GM12878 (cell line): Measurements from ENCODE around the gene TRABD2B. TPM values are rescaled to one million over a fixed set of nuclear protein-coding genes. Genes with fewer than 3 reads are reported as not detected.

Experiments used
- ATAC-seq: fragments of 200-7000 bp; cut with Tn5 transposase; 3 replicates; pipeline ENCODE4 v1.9.1; 2020; ENCODE audit warnings: mild to moderate bottlenecking, moderate library complexity
- BruUV-seq: library from RNA; stranded (reverse); fragments of 400-500 nt; replicated peaks from 2 replicates; lab custom pipeline; 2021; lab: Mats Ljungman, UMichigan
- CTCF ChIA-PET: fragments of 300-600 bp; sonication (Branson Sonifier 250); formaldehyde crosslinking; extraction: SDS; loops from one replicate; lab custom pipeline; 2021; ENCODE audit warnings: inconsistent platforms; lab: Yijun Ruan, JAX
- POLR2A ChIA-PET: fragments of 350-600 bp; formaldehyde crosslinking; extraction: SDS; loops from one replicate; lab custom pipeline; 2021; ENCODE audit warnings: inconsistent platforms; lab: Charles Lee
- RAD21 ChIA-PET: fragments of 300-600 bp; sonication (Branson Sonifier 250); formaldehyde crosslinking; loops from one replicate; lab custom pipeline; 2023; ENCODE audit warnings: antibody characterized with exemption; ENCODE audit not compliant: unreplicated experiment; lab: Charles Lee
- SMC1A ChIA-PET: fragments of 300-600 bp; sonication (Branson Sonifier 250); formaldehyde crosslinking; loops from one replicate; lab custom pipeline; 2023; ENCODE audit not compliant: unreplicated experiment, uncharacterized antibody; lab: Charles Lee
- DNase-seq: peaks from one replicate; pipeline ENCODE4 v3.0.0-alpha.2; 2011; ENCODE audit warnings: low read depth, low spot score
- FAIRE-seq: peaks from 3 replicates; lab custom pipeline; 2011; peaks lifted over from hg19 to GRCh38; lab: Jason Lieb, UNC
- H2AFZ ChIP-seq: 2 replicates; pipeline ENCODE4 v1.6.0; 2011; ENCODE audit warnings: low read depth, low read length, control low read depth; ENCODE audit not compliant: control insufficient read depth
- H3K27ac ChIP-seq: 2 replicates; pipeline ENCODE4 v1.5.1; 2011; ENCODE audit warnings: control low read depth; ENCODE audit not compliant: control insufficient read depth, insufficient read depth
- H3K27me3 ChIP-seq, 2 experiments: replicated peaks in 1 of 2; 2 replicates each; pipeline versions ENCODE4 v1.6.0 to v1.6.1; 2011; ENCODE audit warnings: low read length in 1 of 2; ENCODE audit not compliant: control insufficient read depth in 2 of 2, insufficient read depth in 2 of 2
- H3K36me3 ChIP-seq, 2 experiments: 2 replicates each; pipeline ENCODE4 v1.5.1; 2011; ENCODE audit warnings: low read length in 1 of 2; ENCODE audit not compliant: control insufficient read depth in 2 of 2, insufficient read depth in 2 of 2
- H3K4me1 ChIP-seq: 2 replicates; pipeline ENCODE4 v1.6.1; 2011; ENCODE audit warnings: mild to moderate bottlenecking, low read length, moderate library complexity, mixed read lengths; ENCODE audit not compliant: control insufficient read depth, insufficient read depth
- H3K4me2 ChIP-seq: 2 replicates; pipeline ENCODE4 v1.6.0; 2011; ENCODE audit warnings: control low read depth; ENCODE audit not compliant: control insufficient read depth, insufficient read depth
- H3K4me3 ChIP-seq: fragments of 200-600 bp; sonication (generic); 2 replicates; pipeline ENCODE4 v1.5.1; 2016
- H3K79me2 ChIP-seq: 2 replicates; pipeline ENCODE4 v1.6.0; 2011; ENCODE audit warnings: low read length; ENCODE audit not compliant: control insufficient read depth, insufficient read depth
- H3K9ac ChIP-seq: 2 replicates; pipeline ENCODE4 v1.8.0; 2011; ENCODE audit warnings: low read length, control low read depth, mixed read lengths; ENCODE audit not compliant: control insufficient read depth, insufficient read depth
- H3K9me3 ChIP-seq: replicated peaks from 3 replicates; pipeline ENCODE4 v1.5.1; 2011; ENCODE audit warnings: mild to moderate bottlenecking, low read length; ENCODE audit not compliant: control insufficient read depth, insufficient read depth
- H4K20me1 ChIP-seq: 2 replicates; pipeline ENCODE4 v1.6.0; 2011; ENCODE audit not compliant: control insufficient read depth, insufficient read depth
- ATF7 ChIP-seq: fragments of 450-650 bp; IDR thresholded peaks from 2 replicates; pipeline ENCODE4 v1.6.1; 2016; ENCODE audit warnings: low read depth, mild to moderate bottlenecking
- BRCA1 ChIP-seq: IDR thresholded peaks from 2 replicates; pipeline ENCODE4 v1.6.1; 2011; ENCODE audit warnings: low read depth, low read length, improper control_type of control experiment
- CBFB ChIP-seq: IDR thresholded peaks from 2 replicates; pipeline ENCODE4 v1.6.1; 2016; ENCODE audit warnings: antibody characterized with exemption, low read depth
- FOS ChIP-seq: IDR thresholded peaks from 3 replicates; pipeline ENCODE4 v1.6.1; 2011; ENCODE audit warnings: borderline replicate concordance; ENCODE audit not compliant: insufficient read length; ENCODE audit errors: extremely low read depth
- HSF1 ChIP-seq: fragments of 150-350 bp; IDR thresholded peaks from 2 replicates; pipeline ENCODE4 v1.6.1; 2014; ENCODE audit warnings: mild to moderate bottlenecking, low read depth, low read length
- IKZF2 ChIP-seq, 2 experiments: fragments of 450-650 bp; IDR thresholded peaks; 2 replicates each; pipeline ENCODE4 v1.6.1; 2017; ENCODE audit warnings: mild to moderate bottlenecking in 2 of 2, moderate library complexity in 2 of 2
- NFYB ChIP-seq: IDR thresholded peaks from 2 replicates; pipeline ENCODE4 v1.6.1; 2011; ENCODE audit warnings: low read depth, mild to moderate bottlenecking, low read length, improper control_type of control experiment, moderate library complexity; ENCODE audit not compliant: insufficient read depth
- RELA ChIP-seq: fragments of 450-650 bp; IDR thresholded peaks from 2 replicates; pipeline ENCODE4 v1.8.0; 2014; ENCODE audit warnings: borderline replicate concordance; ENCODE audit not compliant: partially characterized antibody
- SIX5 ChIP-seq: IDR thresholded peaks from 2 replicates; pipeline ENCODE4 v1.6.1; 2011; ENCODE audit warnings: mild to moderate bottlenecking, low read depth, low read length, moderate library complexity; ENCODE audit not compliant: severe bottlenecking
- SMAD1 ChIP-seq: fragments of 450-650 bp; IDR thresholded peaks from 2 replicates; pipeline ENCODE4 v1.6.1; 2018; ENCODE audit warnings: mild to moderate bottlenecking, low read depth; ENCODE audit not compliant: partially characterized antibody
- SMAD5 ChIP-seq: IDR thresholded peaks from 2 replicates; pipeline ENCODE4 v1.6.1; 2016; ENCODE audit warnings: antibody characterized with exemption, low read depth
- SRF ChIP-seq, 2 experiments: IDR thresholded peaks; 2 replicates each; pipeline ENCODE4 v1.6.1; 2011; ENCODE audit warnings: low read depth in 2 of 2, low read length in 2 of 2, mild to moderate bottlenecking in 1 of 2, moderate library complexity in 1 of 2
- SUZ12 ChIP-seq: fragments of 200-600 bp; sonication (generic); IDR thresholded peaks from one replicate; pipeline ENCODE4 v1.6.1; 2018; ENCODE audit warnings: antibody characterized with exemption, mild to moderate bottlenecking; ENCODE audit not compliant: unreplicated experiment
- WRNIP1 ChIP-seq: IDR thresholded peaks from 2 replicates; pipeline ENCODE4 v1.6.1; 2011; ENCODE audit warnings: low read depth, low read length, improper control_type of control experiment, borderline replicate concordance
- WGBS: methylation state at CpG from one replicate; pipeline ENCODE4 v1.1.6; 2016; ENCODE audit warnings: low lambda C conversion rate; ENCODE audit not compliant: insufficient replicate concordance, insufficient coverage; ENCODE audit errors: missing lambda C conversion rate; 5-methylcytosine and 5-hydroxymethylcytosine counted together
- in situ Hi-C: fragments of 300-500 bp; cut with MboI; formaldehyde crosslinking; loops from 9 replicates; pipeline ENCODE4 v1.14.3; 2018; ENCODE audit warnings: mixed read lengths
- intact Hi-C: fragments of 100-400 bp; cut with micrococcal nuclease; formaldehyde crosslinking; loops from one replicate; pipeline ENCODE4 v1.14.2; 2022; ENCODE audit not compliant: unreplicated experiment
- polyA plus RNA-seq, 11 experiments: library from polyadenylated mRNA; depleted of rRNA in 4 of 11; unstranded in 6 of 11; stranded (reverse) in 5 of 11; fragments of >200 nt; fragmentation: Nextera tagmentation in 4 of 11; fragmentation: Illumina TruSeq in 1 of 11; extraction: Ambion mirVana in 4 of 11; extraction: Trizol in 1 of 11; gene quantifications; 1 replicate in 1 of 11; 2 replicates in 10 of 11; pipeline versions ENCODE4 v1.2.1 to v1.2.3, GENCODE V29; 2011 to 2016; ENCODE audit warnings: inconsistent platforms in 2 of 11, missing spikeins in 2 of 11, low read depth in 1 of 11
- total RNA-seq, 4 experiments: library from RNA; depleted of rRNA in 3 of 4; stranded (reverse); fragments of >200 nt in 3 of 4; fragmentation: Illumina TruSeq in 1 of 4; extraction: Trizol in 1 of 4; gene quantifications; 2 replicates each; pipeline versions ENCODE4 v1.2.1 to v1.2.3, GENCODE V29; 2013 to 2021

The TRABD2B gene
- total and polyA plus RNA-seq, 10 of the 15 experiments (the other 5 are each of a cell fraction or from before 2014, with no cell fraction given): not detected

GRCh38 chr1:47769983-47770382, 227.2 kb downstream of the TRABD2B start:
- RAD21 ChIA-PET: no interaction called here
- FAIRE-seq (no peak), ATAC-seq (no peak), DNase-seq (no peak)
- in situ Hi-C loops: no loop called here
- intact Hi-C loops: no loop called here
- H3K27me3 ChIP-seq: peaks cover 3% of the 10 kb centered on the region in 2 experiments; a peak in 3 of 4 replicates
- POLR2A ChIA-PET: no interaction called here
- no peak overlapping the region for H3K4me3 ChIP-seq
- 7% methylated on average over 4 of the region's 4 CpGs for WGBS
- H3K36me3 ChIP-seq: no peaks in the 10 kb centered on the region
- no peak for TF ChIP-seq SMAD5
- TF ChIP-seq SIX5: no peak
- TF ChIP-seq CBFB: no peak
- no peak for TF ChIP-seq RELA
- TF ChIP-seq WRNIP1: no peak
- no peak for TF ChIP-seq BRCA1
- no peak for TF ChIP-seq HSF1
- TF ChIP-seq NFYB: no peak
- no peak for TF ChIP-seq FOS
- TF ChIP-seq IKZF2 (IDR thresholded peaks at IDR 0.05): no peak
- TF ChIP-seq SRF (IDR thresholded peaks at IDR 0.05; ENCODE audit: low read depth in 2 of 2, low read length in 2 of 2): no peak
- TF ChIP-seq SMAD1: no peak
- no peak for TF ChIP-seq SUZ12
- TF ChIP-seq ATF7: no peak
- no peak overlapping the region for H3K4me2 ChIP-seq
- H3K9ac ChIP-seq: no peak overlapping the region
- SMC1A ChIA-PET: no interaction called here
- H3K4me1 ChIP-seq: no peaks in the 10 kb centered on the region
- no TSS peak for BruUV-seq
- H3K27ac ChIP-seq: no peak overlapping the region
- H3K9me3 ChIP-seq: no peaks in the 10 kb centered on the region
- CTCF ChIA-PET: interaction anchor here (1.3 kb wide), 1 partner anchor 14 kb away, joined by 5 read pairs; no protein-coding TSS in a partner anchor
- H2AFZ ChIP-seq: no peak overlapping the region
- H3K79me2 ChIP-seq: no peaks in the 10 kb centered on the region
- no peaks in the 10 kb centered on the region for H4K20me1 ChIP-seq
